ENCODE results near the gene ZNF74. TPM values are rescaled to one million over a fixed set of nuclear protein-coding genes. Genes with fewer than 3 reads are reported as not detected.

ZNF74 gene
- polyA plus RNA-seq, 1 experiment, result 6.9 TPM

GRCh38 chr22:20451920-20452319, 58.0 kb downstream of the ZNF74 start:
- TF ChIP-seq CTCF (IDR thresholded peaks at IDR 0.05; ENCODE audit: insufficient read depth, low read depth, low read length), result no peak
- ChIA-PET POLR2A (no interaction called here), CTCF (interaction anchor here (1.1 to 3.5 kb wide), 2 partner anchors 11 to 34 kb away, joined by 3 to 8 read pairs; no protein-coding TSS in a partner anchor)
- H3K36me3 ChIP-seq (ENCODE audit: control insufficient read depth, insufficient read depth, low read length), result peaks cover 3% of the 10 kb centered on the region; the same call in 1 of the 2 replicates
- H3K27me3 ChIP-seq (ENCODE audit: control insufficient read depth, insufficient read depth, low read length), result no peaks in the 10 kb centered on the region
- no peak for DNase-seq (ENCODE audit: low read depth)
- no peak overlapping the region for H3K4me3 ChIP-seq (ENCODE audit: low read depth, low read length)

GRCh38 chr22:20453222-20453621, 59.3 kb downstream of the ZNF74 start:
- no peaks in the 10 kb centered on the region for H3K27me3 ChIP-seq (ENCODE audit: control insufficient read depth, insufficient read depth, low read length)
- H3K36me3 ChIP-seq (ENCODE audit: control insufficient read depth, insufficient read depth, low read length), result peaks cover 4% of the 10 kb centered on the region
- no peak for TF ChIP-seq CTCF (IDR thresholded peaks at IDR 0.05; ENCODE audit: insufficient read depth, low read depth, low read length)
- ChIA-PET POLR2A (interaction anchor here (0.7 kb wide), 1 partner anchor 50 kb away, joined by 10 read pairs; no protein-coding TSS in a partner anchor), CTCF (interaction anchor here (1.4 to 6.2 kb wide), 4 partner anchors 11 to 36 kb away, joined by 4 to 88 read pairs (median 8); no protein-coding TSS in a partner anchor)
- DNase-seq (ENCODE audit: low read depth), result no peak
- H3K4me3 ChIP-seq (ENCODE audit: low read depth, low read length), result no peak overlapping the region

- no peak for TF ChIP-seq CTCF (IDR thresholded peaks at IDR 0.05; ENCODE audit: insufficient read depth, low read depth, low read length)
- Histone ChIP-seq H3K27me3 (ENCODE audit: control insufficient read depth, insufficient read depth, low read length) (no peaks in the 10 kb centered on the region), H3K4me3 (ENCODE audit: low read depth, low read length) (no peak overlapping the region), H3K36me3 (ENCODE audit: control insufficient read depth, insufficient read depth, low read length) (peaks cover 7% of the 10 kb centered on the region)
- ChIA-PET POLR2A (no interaction called here), CTCF (interaction anchor here (1.2 to 6.2 kb wide), 17 partner anchors 9 to 113 kb away, joined by 3 to 88 read pairs (median 7); partner anchors contain the start of gene ZNF74)
- no peak for DNase-seq (ENCODE audit: low read depth)
These were observed 61.7 kb downstream of the ZNF74 start for GRCh38 chr22:20455709-20456063.

- peak; percentile 94 for TF ChIP-seq CTCF (IDR thresholded peaks at IDR 0.05; ENCODE audit: insufficient read depth, low read depth, low read length)
- ChIA-PET CTCF (interaction anchor here (0.7 to 6.2 kb wide), 21 partner anchors 8 to 165 kb away, joined by 3 to 88 read pairs (median 5); partner anchors contain the start of gene ZNF74), POLR2A (no interaction called here)
- Histone ChIP-seq H3K36me3 (ENCODE audit: control insufficient read depth, insufficient read depth, low read length) (peaks cover 7% of the 10 kb centered on the region), H3K4me3 (ENCODE audit: low read depth, low read length) (no peak overlapping the region), H3K27me3 (ENCODE audit: control insufficient read depth, insufficient read depth, low read length) (no peaks in the 10 kb centered on the region)
- no peak for DNase-seq (ENCODE audit: low read depth)
These were observed 62.2 kb downstream of the ZNF74 start for GRCh38 chr22:20456064-20456721.

- ChIA-PET POLR2A (no interaction called here), CTCF (interaction anchor here (0.7 to 6.2 kb wide), 22 partner anchors 8 to 313 kb away, joined by 3 to 88 read pairs (median 5); partner anchors contain the start of gene ZNF74)
- H3K27me3 ChIP-seq (ENCODE audit: control insufficient read depth, insufficient read depth, low read length), result no peaks in the 10 kb centered on the region
- peaks cover 7% of the 10 kb centered on the region for H3K36me3 ChIP-seq (ENCODE audit: control insufficient read depth, insufficient read depth, low read length)
- no peak overlapping the region for H3K4me3 ChIP-seq (ENCODE audit: low read depth, low read length)
- TF ChIP-seq CTCF (IDR thresholded peaks at IDR 0.05; ENCODE audit: insufficient read depth, low read depth, low read length), result no peak
- no peak for DNase-seq (ENCODE audit: low read depth)
These were observed 62.7 kb downstream of the ZNF74 start for GRCh38 chr22:20456722-20457076.
